Skeletal muscle tissue (tissue), 4 donors: Measurements from ENCODE around the gene SPIRE1. TPM values are rescaled to one million over a fixed set of nuclear protein-coding genes. Genes with fewer than 3 reads are reported as not detected.
"Not testable (repeated sequence)": the region's sequence is repeated elsewhere in the genome, so short reads cannot be mapped to it uniquely, and the experiment has no call there.

Source experiments
- H3K27ac ChIP-seq: one replicate; pipeline ENCODE4 v1.7.0; 2013; ENCODE audit warnings: mild to moderate bottlenecking, low read depth, low read length, inconsistent platforms
- H3K27me3 ChIP-seq, 3 donors: one replicate each; pipeline ENCODE4 v1.7.0; 2013; ENCODE audit warnings: low read length in 3 of 3; ENCODE audit not compliant: control insufficient read depth in 3 of 3, insufficient read depth in 3 of 3
- H3K36me3 ChIP-seq, 3 donors: one replicate each; pipeline ENCODE4 v1.7.0; 2013; ENCODE audit warnings: low read length in 3 of 3; ENCODE audit not compliant: control insufficient read depth in 3 of 3, insufficient read depth in 3 of 3
- H3K4me1 ChIP-seq, 3 donors: one replicate each; pipeline ENCODE4 v1.7.0; 2013; ENCODE audit warnings: low read length in 3 of 3, mild to moderate bottlenecking in 3 of 3; ENCODE audit not compliant: control insufficient read depth in 3 of 3, insufficient read depth in 3 of 3
- H3K4me3 ChIP-seq, 3 donors: one replicate each; pipeline ENCODE4 v1.7.0; 2013; ENCODE audit warnings: low read length in 3 of 3
- H3K9ac ChIP-seq, 3 donors: one replicate each; pipeline ENCODE4 v1.7.0; 2013; ENCODE audit warnings: low read length in 3 of 3, mild to moderate bottlenecking in 3 of 3, moderate library complexity in 2 of 3, low read depth in 1 of 3
- H3K9me3 ChIP-seq, 3 donors: one replicate each; pipeline ENCODE4 v1.7.0; 2013; ENCODE audit warnings: low read length in 3 of 3; ENCODE audit not compliant: control insufficient read depth in 3 of 3
- total RNA-seq: library from RNA; depleted of rRNA; stranded (reverse); fragments of >200 nt; gene quantifications from one replicate; pipeline ENCODE4 v1.2.3, GENCODE V29; 2014
- donor health status: Osteomylitis.

SPIRE1 gene
- total RNA-seq, 1 donor from 2014 or later: 15.1 TPM

DNA sequence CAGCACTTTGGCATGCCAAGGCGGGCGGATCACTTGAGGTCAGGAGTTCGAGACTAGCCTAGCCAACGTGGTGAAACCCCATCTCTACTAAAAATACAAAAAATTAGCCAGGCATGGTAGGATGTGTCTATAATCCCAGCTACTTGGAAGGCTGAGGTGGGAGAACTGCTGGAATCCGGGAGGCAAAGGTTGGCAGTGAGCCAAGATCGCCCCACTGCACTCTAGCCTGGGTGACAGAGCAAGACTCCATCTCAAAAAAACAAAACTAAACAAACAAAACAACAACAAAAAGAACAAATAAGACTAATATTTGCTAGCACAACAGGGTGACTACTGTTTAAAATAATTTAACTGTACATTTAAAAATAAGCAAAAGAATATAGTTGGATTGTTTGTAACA is 97.3 kb downstream of the SPIRE1 start:
- not testable (repeated sequence) for H3K9ac ChIP-seq, H3K4me3 ChIP-seq, H3K36me3 ChIP-seq, H3K9me3 ChIP-seq, H3K27me3 ChIP-seq, H3K27ac ChIP-seq, H3K4me1 ChIP-seq

DNA sequence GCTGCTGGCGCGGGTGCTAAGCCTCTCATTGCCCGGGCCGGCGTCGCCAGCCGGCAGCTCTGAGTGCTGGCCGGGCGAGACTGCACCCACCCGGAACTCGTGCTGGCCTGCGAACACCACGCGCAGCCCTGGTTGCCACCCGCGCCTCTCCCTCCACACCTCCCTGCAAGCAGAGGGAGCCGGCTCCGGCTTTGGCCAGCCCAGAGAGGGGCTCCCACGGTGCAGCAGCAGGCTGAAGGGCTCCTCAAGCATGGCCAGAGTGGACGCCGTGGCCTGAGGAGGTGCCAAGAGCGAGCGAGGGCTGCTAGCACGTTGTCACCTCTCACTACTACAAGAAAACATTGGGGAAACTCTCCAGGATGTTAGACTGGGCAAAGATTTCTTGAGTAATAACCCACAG is 98.6 kb downstream of the SPIRE1 start:
- Histone ChIP-seq H3K27me3 (no peaks in the 10 kb centered on the region), H3K9me3 (no peaks in the 10 kb centered on the region), H3K4me1 (no peaks in the 10 kb centered on the region), H3K36me3 (no peaks in the 10 kb centered on the region), H3K4me3 (no peak overlapping the region), H3K9ac (no peak overlapping the region), H3K27ac (no peak overlapping the region)

GRCh38 chr18:12556946-12557806 is 100.7 kb downstream of the SPIRE1 start:
- Histone ChIP-seq H3K9me3 (no peaks in the 10 kb centered on the region), H3K27ac (no peak overlapping the region), H3K4me1 (peaks cover 4 to 9% (median 9%) of the 10 kb centered on the region in 3 donors), H3K9ac (no peak overlapping the region), H3K36me3 (no peaks in the 10 kb centered on the region), H3K27me3 (no peaks in the 10 kb centered on the region), H3K4me3 (no peak overlapping the region)

GRCh38 chr18:12554796-12555388 is 103.0 kb downstream of the SPIRE1 start:
- Histone ChIP-seq H3K9ac (no peak overlapping the region), H3K36me3 (no peaks in the 10 kb centered on the region), H3K27ac (no peak overlapping the region), H3K27me3 (no peaks in the 10 kb centered on the region), H3K9me3 (no peaks in the 10 kb centered on the region), H3K4me3 (no peak overlapping the region), H3K4me1 (peaks cover 10 to 15% (median 13%) of the 10 kb centered on the region in 3 donors)

DNA sequence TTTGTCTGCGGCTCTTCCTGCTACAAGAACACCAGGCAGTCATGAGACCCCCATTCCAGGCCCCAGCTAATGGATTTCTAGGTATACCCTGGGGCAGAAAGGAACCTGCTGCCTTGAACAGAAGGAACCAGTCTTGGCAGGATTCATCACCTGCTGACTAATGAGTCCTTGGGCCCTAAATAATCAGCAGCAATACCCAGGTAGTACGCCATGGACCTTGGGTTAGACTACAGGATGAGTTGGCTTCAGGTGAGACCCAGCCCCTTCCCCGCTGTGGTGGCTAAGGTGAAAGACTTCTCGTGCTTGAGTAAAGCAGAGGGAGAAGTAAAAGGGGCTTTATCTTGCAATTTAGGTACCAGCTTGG is 105.0 kb downstream of the SPIRE1 start:
- Histone ChIP-seq H3K27ac (no peak overlapping the region), H3K9me3 (no peaks in the 10 kb centered on the region), H3K4me1 (peaks cover 10 to 15% (median 13%) of the 10 kb centered on the region in 3 donors), H3K4me3 (no peak overlapping the region), H3K36me3 (no peaks in the 10 kb centered on the region), H3K27me3 (no peaks in the 10 kb centered on the region), H3K9ac (no peak overlapping the region)

DNA sequence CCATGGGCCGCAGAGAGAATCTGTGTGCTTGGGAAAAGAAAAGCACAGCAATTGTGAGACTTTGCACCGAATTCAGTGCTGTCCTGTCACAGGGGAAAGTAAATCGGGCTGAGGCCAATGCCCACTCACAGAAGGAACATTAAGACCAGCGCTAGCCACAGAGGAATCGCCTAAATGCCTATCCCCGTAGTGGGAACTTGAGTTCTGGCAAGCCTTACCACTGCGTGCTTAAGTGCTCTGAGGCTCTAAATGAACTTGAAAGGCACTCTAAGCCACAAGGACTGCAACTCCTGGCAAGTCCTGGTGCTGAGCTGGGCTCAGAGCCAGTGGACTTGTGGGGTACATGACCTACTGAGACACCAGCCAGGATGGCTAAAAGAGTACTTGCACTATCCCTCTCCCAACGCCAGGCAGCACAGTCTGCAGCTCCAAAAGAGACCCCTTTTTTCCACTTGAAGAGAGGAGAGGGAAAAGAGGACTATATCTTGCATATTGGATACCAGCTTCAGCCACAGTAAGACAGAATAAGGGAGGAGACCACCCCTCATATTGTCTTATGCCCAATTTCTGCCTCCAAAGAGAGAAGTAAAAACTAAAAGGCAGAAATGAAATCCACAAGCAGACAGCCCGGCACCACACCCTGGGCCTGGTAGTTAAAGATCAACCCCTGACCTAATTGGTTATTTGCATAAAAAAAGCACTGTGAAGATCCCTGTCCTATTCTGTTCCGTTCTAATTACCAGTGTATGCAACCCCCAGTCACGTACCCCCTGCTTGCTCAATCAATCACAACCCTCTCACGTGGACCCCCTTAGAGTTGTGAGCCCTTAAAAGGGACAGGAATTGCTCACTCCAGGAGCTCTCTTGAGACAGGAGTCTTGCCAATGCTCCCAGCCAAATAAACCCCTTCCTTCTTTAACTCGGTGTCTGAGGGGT is 105.7 kb downstream of the SPIRE1 start:
- H3K9ac ChIP-seq: peak overlapping the region; percentile 27 to 55 (median 36)
- H3K27me3 ChIP-seq, H3K27ac ChIP-seq, H3K36me3 ChIP-seq, H3K9me3 ChIP-seq: not testable (repeated sequence)
- H3K4me3 ChIP-seq: peak overlapping the region in 2 of 3 donors; percentile 41 to 54
- peaks cover 10 to 15% (median 13%) of the 10 kb centered on the region in 3 donors for H3K4me1 ChIP-seq

DNA sequence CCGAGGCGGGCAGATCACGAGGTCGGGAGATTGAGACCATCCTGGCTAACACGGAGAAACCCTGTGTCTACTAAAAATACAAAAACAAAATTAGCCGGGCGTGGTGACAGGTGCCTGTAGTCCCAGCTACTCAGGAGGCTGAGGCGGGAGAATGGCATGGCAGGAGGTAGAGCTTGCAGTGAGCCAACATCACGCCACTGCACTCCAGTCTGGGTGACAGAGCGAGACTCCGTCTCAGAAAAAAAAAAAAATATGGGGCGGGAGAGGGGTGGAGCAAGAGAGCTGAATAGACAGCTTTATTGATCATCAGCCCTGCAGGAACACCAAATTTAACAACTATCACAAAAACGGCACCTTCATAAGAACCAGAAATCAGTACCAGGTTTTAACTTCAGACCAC is 106.4 kb downstream of the SPIRE1 start:
- Histone ChIP-seq H3K4me1 (peaks cover 10 to 15% (median 13%) of the 10 kb centered on the region in 3 donors), H3K4me3 (peak overlapping the region in 1 of 3 donors; percentile 41), H3K9ac (peak overlapping the region in 2 of 3 donors; percentile 36 to 55)
- not testable (repeated sequence) for H3K27ac ChIP-seq, H3K9me3 ChIP-seq, H3K27me3 ChIP-seq, H3K36me3 ChIP-seq

- Histone ChIP-seq H3K27ac (no peak overlapping the region), H3K4me3 (no peak overlapping the region), H3K27me3 (no peaks in the 10 kb centered on the region), H3K36me3 (no peaks in the 10 kb centered on the region), H3K4me1 (no peaks in the 10 kb centered on the region), H3K9ac (no peak overlapping the region), H3K9me3 (peaks cover 0 to 8% (median 0%) of the 10 kb centered on the region in 3 donors)
Measured at GRCh38 chr18:12543697-12544096, 114.2 kb downstream of the SPIRE1 start.

DNA sequence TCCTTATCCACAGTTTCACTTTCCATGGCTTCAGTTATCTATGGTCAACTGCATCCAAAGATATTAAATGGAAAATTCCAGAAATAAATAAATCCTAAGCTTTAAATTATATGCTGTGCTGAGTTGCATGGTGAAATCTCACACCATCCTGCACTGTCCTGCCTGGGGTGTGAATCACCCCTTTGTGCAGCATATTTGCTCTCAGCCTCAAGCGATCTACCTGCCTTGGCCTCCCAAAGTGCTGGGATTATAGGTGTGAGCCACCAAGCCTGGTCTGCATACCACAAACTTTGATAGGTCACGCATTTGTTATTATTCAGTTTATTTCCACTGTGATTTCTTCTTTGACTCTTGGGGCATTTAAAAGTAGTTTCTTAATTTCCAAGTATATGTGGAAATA is 117.2 kb downstream of the SPIRE1 start:
- H3K36me3 ChIP-seq: no peaks in the 10 kb centered on the region
- H3K9ac ChIP-seq: no peak overlapping the region
- peaks cover 0 to 8% (median 0%) of the 10 kb centered on the region in 3 donors for H3K9me3 ChIP-seq
- H3K4me3 ChIP-seq: no peak overlapping the region
- no peaks in the 10 kb centered on the region for H3K4me1 ChIP-seq
- H3K27me3 ChIP-seq: no peaks in the 10 kb centered on the region
- H3K27ac ChIP-seq: no peak overlapping the region
